Posterior cingulate gyrus (tissue), 11 donors: ENCODE data around the gene OTOF.

ENCODE experiments used
- DNase-seq, 10 donors: peaks; one replicate each; pipeline versions ENCODE4 v3.0.0 to v3.0.0-alpha.2; 2020 to 2021; ENCODE audit warnings: mixed read lengths in 3 of 10
- intact Hi-C: fragments of 100-400 bp; cut with DNase I; formaldehyde crosslinking; loops from one replicate; pipeline ENCODE4 v1.15.1; 2023

OTOF gene

DNA sequence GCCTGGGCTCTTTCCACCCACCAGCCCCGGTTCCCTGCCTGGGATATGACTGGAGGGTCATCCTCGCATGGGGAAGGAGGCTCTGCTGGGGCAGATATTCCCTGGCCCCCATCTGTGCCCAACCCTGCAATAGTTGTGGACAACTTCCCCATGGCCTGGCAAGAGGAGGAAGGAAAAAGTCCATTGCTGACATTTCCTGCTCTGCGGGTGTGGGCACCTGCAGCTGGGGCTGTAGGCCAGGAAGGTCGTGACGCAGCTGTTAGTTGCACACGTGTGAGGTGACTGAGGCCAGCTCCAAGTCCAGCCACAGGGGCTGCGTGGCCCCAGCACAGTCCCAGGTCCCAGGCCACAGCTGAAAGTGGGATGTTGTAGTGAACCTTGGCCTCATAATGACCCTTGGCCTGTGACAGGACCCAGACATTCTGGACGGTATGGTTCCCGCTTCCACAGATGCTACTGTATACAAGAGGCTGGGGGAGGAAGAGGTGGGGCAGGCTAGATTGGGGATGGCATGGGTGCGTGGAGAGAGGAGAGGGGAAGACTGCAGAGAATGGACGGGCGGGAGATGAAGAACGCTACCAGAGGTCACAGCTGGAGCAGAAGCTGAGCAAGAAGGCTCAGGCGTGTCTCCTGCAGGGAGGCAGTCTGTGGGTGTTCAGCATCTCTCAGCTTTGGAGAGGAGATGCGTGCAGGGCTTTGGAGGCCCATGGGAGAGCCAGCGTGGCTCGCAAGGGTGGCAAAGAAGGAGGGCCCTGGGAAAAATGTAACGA, 22.1 kb downstream of the OTOF start:
- peak in 3 of 10 donors; percentile 40 to 77 (median 62) for DNase-seq
- intact Hi-C loops, result no loop called here

DNA sequence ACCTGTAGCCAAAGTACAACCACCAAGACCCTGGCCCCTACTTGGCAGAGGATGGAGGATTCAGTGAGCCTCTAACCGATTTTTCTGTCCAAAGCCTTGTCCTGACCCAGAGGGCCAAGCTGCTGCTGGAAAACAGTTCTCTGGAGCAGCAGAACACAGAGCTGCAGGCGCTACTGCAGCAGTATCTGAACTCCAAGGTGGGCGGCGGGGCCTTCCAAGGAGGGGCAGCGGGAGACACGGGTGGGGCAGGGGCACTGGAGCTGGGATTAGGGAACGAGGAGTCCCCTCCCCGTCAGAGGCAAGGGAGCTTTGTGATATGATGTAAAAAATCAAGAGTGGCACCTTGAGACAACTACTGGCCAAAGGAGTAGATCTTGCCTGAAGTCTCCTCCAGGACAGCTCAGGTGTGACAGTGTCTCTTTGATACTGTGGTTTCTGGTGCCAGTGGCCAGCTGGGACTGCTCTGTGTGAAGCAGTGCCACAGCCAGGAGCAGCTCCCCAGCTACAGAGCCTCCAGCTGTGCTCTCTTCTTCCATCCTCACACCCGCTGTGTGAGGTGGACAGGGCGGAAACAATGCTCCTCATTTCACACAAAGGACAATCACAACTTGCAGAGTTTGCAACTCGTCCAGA, 22.8 kb downstream of the OTOF start:
- intact Hi-C loops, result no loop called here
- DNase-seq, result peak in 2 of 10 donors; percentile 54 to 73

DNA sequence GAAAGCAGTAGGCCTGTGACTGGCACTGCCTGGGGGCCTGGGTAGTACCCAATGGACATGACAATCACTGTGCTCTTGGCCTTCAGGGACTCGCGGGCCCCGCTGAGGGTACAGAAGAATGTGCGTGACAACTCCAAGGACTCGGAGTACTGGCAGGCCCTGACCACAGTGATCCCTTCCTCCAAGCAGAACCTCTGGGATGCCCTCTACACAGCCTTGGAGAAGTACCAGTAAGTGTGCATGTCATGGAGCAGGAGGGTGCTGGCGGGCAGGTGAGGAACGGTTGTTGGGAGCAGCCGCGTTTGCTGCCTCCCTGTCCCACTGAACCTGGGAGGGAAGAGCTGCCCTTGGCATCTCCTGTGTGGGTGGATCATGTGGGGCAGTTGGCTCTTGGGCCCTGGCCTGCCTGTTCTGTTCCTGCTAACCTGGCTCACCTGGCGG, 23.3 kb downstream of the OTOF start:
- intact Hi-C loops, result no loop called here
- peak in 3 of 10 donors; percentile 39 to 80 (median 73) for DNase-seq

DNA sequence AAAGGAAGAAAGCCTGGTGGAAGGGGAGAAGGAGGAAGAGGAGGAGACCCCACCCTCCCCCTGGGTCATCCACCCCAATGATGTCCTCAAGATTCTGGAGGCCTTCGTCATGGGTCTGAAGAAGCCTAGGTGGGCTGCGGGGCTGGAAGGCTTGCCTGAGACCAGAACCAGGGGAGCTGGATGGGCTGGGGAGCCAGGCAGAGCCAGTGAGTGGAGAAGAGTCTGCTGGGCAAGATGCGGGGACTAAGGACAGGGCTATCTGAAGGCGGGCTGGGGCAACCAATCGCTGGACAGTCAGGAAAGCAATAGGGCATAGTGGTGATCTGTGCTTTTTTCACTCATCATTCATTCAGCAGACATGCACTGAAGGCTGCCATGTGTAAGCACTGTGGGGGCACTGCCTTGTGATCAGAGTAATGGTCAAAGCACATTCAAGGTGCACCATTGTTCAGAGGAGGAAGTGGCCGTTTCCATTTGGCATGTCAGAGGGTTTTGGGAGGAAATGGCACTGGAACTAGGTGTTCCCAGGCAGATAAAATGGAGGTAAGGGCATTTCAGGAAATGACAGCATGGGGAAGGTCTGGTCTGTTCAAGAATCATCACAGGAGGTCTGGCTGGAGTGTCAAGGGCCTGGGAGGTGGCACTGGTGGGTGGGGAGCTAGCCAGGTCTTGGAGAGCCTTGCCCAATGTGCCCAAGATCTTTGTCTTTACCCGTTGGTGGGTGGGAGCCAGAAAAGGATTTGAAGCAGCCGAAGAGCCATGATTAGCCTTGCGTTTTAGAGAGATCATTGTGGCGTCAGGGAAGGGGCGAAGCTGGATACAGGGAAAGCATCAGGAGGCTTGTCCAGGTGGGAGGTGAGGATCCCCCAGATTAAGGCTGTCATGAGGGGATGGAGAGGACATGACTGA, 24.2 kb downstream of the OTOF start:
- DNase-seq, result peak in 1 of 10 donors; percentile 70
- intact Hi-C loops, result no loop called here

DNA sequence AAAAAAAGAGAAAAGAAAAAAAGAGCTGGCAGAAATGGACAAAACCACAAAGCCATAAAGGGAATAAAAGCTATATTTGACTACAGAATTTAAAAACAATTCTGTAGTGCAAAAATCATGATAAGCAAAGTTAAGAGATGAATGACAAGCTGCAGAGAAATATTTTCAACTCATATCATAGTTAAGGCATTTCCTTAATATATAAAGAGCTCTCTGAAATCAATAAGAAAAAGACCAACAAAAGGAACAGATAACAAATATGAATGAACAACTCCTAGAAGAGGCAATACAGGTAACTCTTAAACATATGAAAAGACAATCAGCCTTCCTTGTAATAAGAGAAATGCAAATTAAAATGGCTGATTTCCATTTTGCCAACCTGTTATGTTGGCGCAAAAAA, 26.2 kb downstream of the OTOF start:
- intact Hi-C loops, result no loop called here
- DNase-seq, result no peak

DNA sequence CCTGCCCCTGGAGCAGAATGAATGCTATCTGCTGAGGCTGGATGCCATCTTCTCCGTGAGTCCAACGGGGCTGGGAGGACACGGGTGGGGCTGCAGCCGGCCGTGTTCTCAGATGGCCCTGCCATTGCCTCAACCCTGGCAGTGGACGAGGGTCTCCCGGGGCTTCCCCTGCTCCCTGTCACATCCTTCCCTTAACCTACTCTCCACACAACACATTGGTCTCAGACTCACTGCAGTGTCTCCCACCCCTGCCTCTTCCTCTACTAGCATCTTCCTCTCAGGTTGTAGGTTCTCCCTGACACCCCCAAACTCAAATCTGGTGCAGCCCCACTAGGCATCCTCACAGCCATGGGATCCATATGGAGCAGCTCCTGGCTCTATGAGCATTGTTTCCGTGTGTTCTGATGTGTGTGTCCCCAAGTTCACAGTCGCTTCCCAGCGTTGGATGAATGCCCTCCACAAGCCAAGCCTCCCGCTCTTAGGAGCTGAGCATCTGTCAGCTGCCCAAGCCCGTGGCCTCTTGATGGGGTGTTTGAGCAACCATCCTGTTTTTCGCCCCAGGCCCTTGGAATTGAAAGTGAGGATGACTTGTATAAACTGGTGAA, 27.8 kb downstream of the OTOF start:
- intact Hi-C loops, result no loop called here
- DNase-seq, result peak in 1 of 10 donors; percentile 59

DNA sequence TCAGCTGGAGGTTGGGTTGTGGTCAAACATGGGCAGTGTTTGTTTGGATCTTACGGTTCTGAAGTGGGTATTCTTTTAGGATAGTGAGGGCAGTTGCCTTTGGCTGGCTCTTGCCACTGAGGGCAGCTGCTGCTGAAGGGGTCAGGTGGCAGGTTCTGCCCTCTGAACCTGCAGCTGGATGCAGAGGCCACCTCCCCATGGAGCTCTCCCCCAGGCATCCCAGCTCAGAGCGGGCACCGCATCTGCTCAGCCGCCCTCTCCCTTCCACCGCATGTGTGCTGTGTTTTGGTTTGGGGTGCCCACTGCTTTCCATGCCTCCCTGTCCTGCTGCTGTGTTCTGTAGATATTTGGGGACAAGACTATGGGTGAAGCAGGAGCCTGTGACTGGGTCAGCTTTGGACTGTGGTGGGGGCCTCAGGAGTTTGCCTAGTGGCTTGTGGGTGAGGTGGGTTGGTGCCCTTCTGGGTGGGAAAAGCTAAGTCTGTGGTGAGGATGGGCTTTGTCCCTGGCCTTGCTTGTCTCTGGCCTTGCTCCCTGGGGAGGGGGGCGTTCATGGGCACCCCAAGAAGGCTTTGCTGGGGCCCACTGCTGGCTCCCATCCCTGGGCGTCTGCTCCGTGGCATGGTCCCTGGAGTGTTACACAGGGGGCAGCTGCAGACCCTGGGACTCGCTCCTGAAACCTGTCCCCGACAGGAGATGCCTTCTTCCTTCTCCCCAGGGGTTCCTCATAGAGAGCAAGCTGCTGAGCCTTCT, 28.5 kb downstream of the OTOF start:
- DNase-seq, result peak in 1 of 10 donors; percentile 73
- intact Hi-C loops, result no loop called here

DNA sequence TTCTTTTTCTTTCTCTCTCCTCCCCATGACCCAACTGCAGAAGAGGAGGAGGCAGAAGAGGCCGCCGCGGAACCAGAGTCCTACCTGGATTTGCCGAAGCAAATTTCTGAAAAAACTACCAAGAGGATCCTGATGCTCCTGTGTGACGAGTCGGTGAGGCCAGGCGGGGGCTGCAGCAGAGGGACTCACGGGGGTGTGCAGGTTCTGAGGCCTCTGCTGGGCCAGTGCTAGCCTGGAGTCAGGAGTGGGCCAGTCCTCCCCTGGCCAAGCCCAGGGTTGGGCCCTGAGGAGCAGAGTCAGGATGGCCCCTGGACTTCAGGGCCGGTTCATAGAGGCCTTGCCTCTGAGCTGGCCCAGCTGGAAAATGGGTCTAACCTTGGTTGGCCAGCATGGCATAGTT, 29.3 kb downstream of the OTOF start:
- DNase-seq, result peak in 2 of 10 donors; percentile 68 to 83
- intact Hi-C loops, result no loop called here

DNA sequence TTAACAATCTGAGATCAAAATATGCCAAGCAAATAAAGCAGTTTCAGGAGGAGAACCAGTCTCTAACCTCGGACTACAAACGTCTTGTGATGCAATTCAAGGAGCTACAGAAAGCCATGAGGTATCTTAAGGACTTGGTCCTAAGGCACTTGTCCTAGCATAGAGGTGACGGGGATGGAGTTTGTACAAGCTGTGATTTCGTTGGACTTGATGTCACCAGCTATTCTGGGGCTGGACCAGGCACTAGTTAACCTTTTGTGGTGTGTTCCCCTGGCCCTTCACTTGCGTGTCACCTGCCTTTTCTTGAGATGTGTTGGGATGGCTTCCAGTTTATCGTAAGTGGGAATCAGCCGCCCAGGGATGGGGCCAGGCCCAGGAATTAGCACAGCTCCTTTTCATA, 33.7 kb downstream of the OTOF start:
- intact Hi-C loops, result no loop called here

DNA sequence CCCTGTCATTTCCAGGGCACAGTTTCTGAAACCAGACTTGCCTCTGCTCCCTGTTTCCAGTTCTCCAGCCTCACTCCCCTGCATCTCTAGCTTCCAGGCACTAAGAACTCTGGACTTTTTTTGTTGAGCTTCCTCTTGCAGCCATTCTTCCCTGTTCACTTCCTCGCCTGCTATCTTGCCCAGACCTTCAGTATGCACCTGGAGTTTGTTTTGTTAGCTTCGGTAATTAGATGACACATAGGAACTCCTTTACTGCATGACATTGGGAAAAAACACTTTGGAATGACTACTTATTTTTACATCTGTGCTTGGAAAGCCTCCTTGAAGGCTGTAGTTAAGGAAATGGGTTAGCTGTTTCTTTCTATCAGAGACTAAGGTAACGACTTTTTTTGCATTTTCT, 35.2 kb downstream of the OTOF start:
- no peak for DNase-seq

More for the DNA sequence above, 33.7 kb downstream of the OTOF start:
- no peak for DNase-seq

DNA sequence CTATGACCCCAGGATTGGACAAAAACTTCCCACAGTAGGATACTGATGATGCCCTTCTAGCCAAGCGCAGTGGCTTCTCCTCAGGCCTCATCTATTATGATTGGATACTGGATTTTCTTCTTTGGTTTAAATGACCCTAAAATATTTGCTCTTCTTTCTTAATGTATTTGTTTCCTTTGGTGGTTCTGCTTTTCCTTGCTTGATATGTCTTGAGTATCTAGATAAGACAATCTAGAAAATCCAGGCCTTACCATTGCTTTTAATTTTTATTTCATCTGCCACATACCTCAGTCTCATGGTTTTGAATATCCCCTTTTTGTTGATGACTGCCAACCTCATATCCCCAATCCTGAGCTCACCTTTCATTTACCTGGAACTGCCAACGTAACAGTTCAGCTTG, 35.6 kb downstream of the OTOF start:
- intact Hi-C loops, result no loop called here
- DNase-seq, result no peak

More for the DNA sequence above, 35.2 kb downstream of the OTOF start:
- intact Hi-C loops, result no loop called here

DNA sequence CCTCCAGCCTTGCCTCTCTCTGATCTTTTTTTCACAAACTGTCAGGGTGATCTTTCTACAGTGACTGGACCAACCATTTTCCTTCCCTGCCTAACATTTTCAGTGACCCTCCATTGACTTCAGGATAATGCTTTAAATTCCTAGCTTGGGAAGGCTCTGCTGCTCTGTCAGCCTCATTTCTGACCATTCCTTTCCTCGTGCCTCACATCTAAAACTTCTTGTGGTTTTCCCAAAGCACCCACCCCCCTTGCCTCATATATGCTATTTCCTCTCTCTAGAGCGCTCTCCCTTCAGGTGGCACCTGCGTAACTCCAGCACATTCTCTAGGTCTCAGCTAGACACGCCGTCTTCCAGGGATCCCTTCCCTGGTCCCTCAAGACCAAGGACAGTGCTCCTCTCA, 39.0 kb downstream of the OTOF start:
- no peak for DNase-seq
- intact Hi-C loops, result no loop called here

DNA sequence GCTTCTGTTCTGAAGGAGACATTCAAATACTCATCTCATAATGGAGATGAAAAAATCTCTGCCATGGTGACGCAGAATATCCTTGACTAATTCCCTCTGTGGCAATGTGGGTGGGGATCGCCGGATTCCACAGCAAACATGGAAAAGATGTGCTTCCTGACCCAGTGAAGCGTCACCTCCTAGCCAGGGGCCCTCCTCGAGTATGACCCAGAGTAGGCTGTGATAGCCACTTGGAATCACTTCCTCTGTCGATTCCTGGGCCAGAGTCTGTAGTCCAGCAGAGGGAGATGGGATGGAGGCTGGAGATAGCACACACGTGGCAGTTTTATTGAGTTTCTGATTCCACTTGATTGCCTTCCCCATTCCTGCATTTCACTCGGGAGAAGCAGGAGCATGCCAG, 39.4 kb downstream of the OTOF start:
- intact Hi-C loops, result no loop called here
- DNase-seq, result no peak

DNA sequence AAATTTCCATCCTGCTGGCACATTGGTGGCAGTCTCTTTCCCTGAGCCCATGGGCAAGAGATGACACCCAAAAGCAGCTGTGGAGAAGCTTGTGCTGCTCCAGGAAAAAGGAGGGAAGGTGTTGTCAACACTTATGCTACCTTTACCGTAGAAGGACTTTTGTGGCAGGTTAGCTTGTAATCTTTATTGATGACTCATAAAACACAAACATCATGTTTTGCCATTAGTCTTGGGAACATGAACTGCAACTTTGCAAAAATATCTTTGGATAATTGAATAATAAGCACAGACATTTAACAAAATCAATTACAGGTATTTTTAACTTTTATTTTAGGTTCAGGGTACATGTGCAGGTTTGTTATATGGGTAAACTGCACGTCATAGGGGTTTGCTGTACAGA, 42.8 kb downstream of the OTOF start:
- intact Hi-C loops, result no loop called here
- DNase-seq, result no peak

DNA sequence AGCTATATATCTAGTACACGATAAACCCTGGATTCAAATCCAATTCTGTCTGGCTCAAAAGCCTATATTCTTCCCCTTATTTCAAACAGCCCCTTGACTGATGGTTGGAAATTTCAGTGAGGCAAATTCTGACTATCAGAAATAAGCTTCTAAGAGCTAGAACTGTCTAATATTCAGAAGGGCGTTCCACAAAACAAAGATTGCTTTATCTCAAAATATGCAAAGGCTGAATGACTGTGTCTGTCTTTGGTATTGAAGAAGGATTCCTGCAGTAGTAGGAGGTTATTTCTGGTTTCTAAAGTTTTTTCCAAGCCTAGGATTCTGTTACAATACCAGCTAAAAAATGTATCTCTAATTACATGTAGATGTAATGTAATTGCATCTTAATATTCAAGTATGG, 45.1 kb downstream of the OTOF start:
- intact Hi-C loops, result no loop called here
- DNase-seq, result no peak

DNA sequence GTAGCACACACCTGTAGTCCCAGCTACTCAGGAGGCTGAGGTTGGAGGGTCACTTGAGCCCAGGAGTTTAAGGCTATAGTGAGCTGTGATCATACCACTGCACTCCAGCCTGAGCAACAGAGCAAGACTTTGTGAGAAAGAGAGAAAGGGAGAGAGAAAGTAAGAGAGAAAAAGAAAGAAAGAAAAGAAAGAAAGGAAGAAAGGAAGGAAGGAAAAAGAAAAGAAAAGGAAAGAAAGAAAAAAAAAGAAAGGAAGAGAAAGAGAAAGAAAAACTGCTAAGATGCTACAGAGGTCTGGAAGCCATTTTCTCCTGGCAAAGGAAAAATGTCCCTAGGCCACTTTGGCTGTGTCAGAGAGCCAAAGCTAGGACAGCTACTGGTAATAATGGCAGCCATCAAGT, 45.6 kb downstream of the OTOF start:
- intact Hi-C loops, result no loop called here
- DNase-seq, result no peak

DNA sequence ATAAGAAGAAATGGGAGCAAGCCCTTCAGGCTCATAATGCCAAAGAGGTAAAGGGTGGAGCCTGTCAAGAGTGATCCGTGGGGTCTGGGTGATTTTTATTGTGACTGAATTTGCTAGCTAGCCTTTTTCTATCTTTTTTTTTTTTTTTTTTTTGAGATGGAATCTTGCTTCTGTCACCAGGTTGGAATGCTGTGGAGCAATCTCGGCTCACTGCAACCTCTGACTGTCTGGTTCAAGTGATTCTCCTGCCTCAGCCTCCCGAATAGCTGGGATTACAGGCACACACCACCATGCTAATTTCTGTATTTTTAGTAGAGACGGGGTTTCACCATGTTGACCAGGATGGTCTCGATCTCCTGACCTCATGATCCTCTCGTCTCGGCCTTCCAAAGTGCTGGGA, 47.1 kb downstream of the OTOF start:
- no peak for DNase-seq
- intact Hi-C loops, result no loop called here

DNA sequence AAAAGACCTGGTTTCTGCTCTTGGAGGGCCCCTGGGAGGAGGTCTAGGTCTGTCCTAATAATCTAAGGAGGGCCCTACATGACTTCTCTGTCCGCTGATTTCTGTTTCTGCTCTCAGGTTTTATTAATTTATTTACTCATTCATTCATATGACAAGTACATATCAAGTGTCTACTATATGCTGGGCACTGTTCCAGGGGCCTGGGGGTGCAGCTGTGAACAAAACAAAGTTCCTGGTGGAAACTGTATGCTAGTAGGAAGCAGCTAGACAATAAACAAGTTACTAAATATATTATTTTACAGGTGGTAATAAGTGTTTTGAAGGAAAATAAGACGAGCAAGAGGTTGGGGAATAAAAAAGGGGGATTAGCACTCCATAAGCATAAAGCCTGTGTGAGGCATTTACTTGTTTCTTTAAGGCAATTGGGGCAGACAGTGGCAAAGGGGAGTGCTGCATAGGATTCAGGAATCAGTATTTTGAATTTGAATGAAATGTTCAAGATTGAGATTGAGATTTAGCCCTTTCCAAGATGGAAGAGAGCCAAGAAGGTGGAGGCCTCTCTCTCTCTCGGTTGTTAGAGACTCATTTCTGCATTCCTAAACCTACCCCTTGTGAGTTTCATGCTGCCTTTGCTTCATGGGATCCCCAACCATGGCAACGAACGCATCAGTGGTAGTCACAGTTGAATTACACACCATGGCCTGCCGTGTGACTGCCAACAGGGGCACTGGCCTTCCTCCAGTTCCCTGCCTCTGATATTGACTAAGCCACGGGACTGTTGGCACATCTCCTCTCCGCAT, 47.9 kb downstream of the OTOF start:
- intact Hi-C loops, result no loop called here
- no peak for DNase-seq

DNA sequence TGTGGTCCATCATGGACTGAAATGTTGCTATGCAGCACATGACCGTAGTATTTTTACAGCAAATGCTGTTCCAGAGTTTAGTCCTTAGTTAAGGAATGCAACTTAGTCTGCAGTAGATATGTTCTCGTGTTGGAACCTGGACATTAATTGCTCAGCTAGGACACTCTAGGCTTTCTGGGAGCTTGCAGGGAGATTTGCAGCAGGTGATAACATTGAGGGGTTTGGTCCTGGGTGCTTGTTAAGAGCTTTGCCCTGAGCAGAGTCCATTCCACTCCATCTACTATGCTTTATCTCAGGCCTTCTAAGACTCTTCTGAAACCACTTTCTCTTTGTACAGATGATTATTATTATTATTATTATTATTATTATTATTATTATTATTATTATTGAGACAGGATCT, 49.1 kb downstream of the OTOF start:
- intact Hi-C loops, result no loop called here

More for the DNA sequence above, 49.1 kb downstream of the OTOF start:
- no peak for DNase-seq
